Lower leg skin (tissue), 3 donors: ENCODE results near the gene CTSE.

ENCODE experiments used
- CTCF ChIP-seq, 3 donors: fragments of 450-650 bp; IDR thresholded peaks; one replicate each; pipeline ENCODE4 v1.5.1; 2016; ENCODE audit warnings: antibody characterized with exemption in 3 of 3, mild to moderate bottlenecking in 3 of 3, moderate library complexity in 2 of 3
- POLR2A ChIP-seq, 2 donors: fragments of 450-650 bp; IDR thresholded peaks; one replicate each; pipeline ENCODE4 v1.6.1; 2016 to 2017; ENCODE audit warnings: antibody characterized with exemption in 2 of 2, mild to moderate bottlenecking in 1 of 2, moderate library complexity in 1 of 2

- TF ChIP-seq CTCF (IDR thresholded peaks at IDR 0.05) (no peak), POLR2A (IDR thresholded peaks at IDR 0.05) (no peak)
Measured at GRCh38 chr1:206023695-206024094, at the start of gene CTSE.
